Adrenal gland (tissue), 12 donors: Measurements from ENCODE around the gene RALY. TPM values are rescaled to one million over a fixed set of nuclear protein-coding genes. Genes with fewer than 3 reads are reported as not detected.

Experiments
- DNase-seq, 7 donors: peaks; one replicate each; pipeline ENCODE4 v3.0.0-alpha.2; 2019 to 2020
- H3K27ac ChIP-seq, 5 donors: fragments of 200-600 bp; sonication (generic) in 4 of 5; 1 replicate in 3 of 5; 2 replicates in 2 of 5; pipeline versions ENCODE4 v1.5.1 to v1.8.0; 2016 to 2020; ENCODE audit warnings: mild to moderate bottlenecking in 1 of 5
- H3K27me3 ChIP-seq: fragments of 200-600 bp; 2 replicates; pipeline ENCODE4 v1.8.0; 2021
- H3K36me3 ChIP-seq, 2 donors: fragments of 200-600 bp; replicated peaks in 1 of 2; 1 replicate in 1 of 2; 2 replicates in 1 of 2; pipeline versions ENCODE4 v1.5.1 to v1.8.0; 2018 to 2022
- H3K4me1 ChIP-seq, 2 donors: fragments of 200-600 bp; replicated peaks in 1 of 2; 1 replicate in 1 of 2; 2 replicates in 1 of 2; pipeline versions ENCODE4 v1.5.1 to v1.8.0; 2018 to 2021
- H3K4me3 ChIP-seq, 4 donors: fragments of 200-600 bp; sonication (generic) in 3 of 4; one replicate each; pipeline ENCODE4 v1.5.1; 2016 to 2018
- H3K9me3 ChIP-seq, 3 donors: fragments of 200-600 bp; sonication (generic) in 1 of 3; replicated peaks in 1 of 3; 1 replicate in 2 of 3; 2 replicates in 1 of 3; pipeline versions ENCODE4 v1.5.1 to v1.8.0; 2016 to 2021
- POLR2A ChIP-seq, 2 donors: fragments of 450-650 bp; IDR thresholded peaks; one replicate each; pipeline ENCODE4 v1.6.1; 2017; ENCODE audit warnings: antibody characterized with exemption in 2 of 2, mild to moderate bottlenecking in 2 of 2, moderate library complexity in 1 of 2
- WGBS, 4 donors: extraction: QIAGEN DNeasy Blood & Tissue Kit in 2 of 4; methylation state at CpG; one replicate each; pipeline versions ENCODE4 v1.1.5 to v1.1.7; 2013 to 2017; 5-methylcytosine and 5-hydroxymethylcytosine counted together
- intact Hi-C, 2 donors: fragments of 100-400 bp; cut with DNase I; formaldehyde crosslinking; loops; one replicate each; pipeline versions ENCODE4 v1.14.1 to v1.15.0; 2022 to 2023
- polyA plus RNA-seq, 3 donors: library from polyadenylated mRNA; stranded (reverse); fragments of 200-250 nt in 2 of 3; fragments of 350-450 nt in 1 of 3; fragmentation: Illumina TruSeq in 1 of 3; extraction: RNeasy Lipid Tissue Mini Kit (QIAGEN cat#74804) in 1 of 3; gene quantifications; one replicate each; pipeline ENCODE4 v1.2.3, GENCODE V29; 2013 to 2014
- total RNA-seq, 9 donors: library from RNA; depleted of rRNA in 4 of 9; stranded (reverse); fragments of >200 nt in 4 of 9; fragments of 120-200 nt in 1 of 9; fragmentation: NEBNext Ultra II Directional in 1 of 9; extraction: Animal tissue kit (Norgen Biotek cat#: 25700) in 1 of 9; gene quantifications; one replicate each; pipeline versions ENCODE4 v1.1.0 to v1.2.4, GENCODE V29; 2013 to 2023
- TF ChIP-seq, protein P1 (sequence below), 6 experiments: fragments of 450-650 bp in 4 of 6; fragments of 200-600 bp in 2 of 6; sonication (generic) in 1 of 6; IDR thresholded peaks; 1 replicate in 5 of 6; 2 replicates in 1 of 6; pipeline versions ENCODE4 v1.5.1 to v1.8.0; 2016 to 2021; ENCODE audit warnings: antibody characterized with exemption in 6 of 6, mild to moderate bottlenecking in 2 of 6, moderate library complexity in 1 of 6
- donor health status: healthy with polysubstance abuse.
- donor health status: Bipolar disorder and iron deficiency.
- donor health status: DM: yes; HTN: yes; CAD: no.
- donor health status: DM: no; HTN: no; CAD: no.
- donor health status: DM: no; HTN: no; CAD: no.
- donor health status: DM: yes; HTN: yes; CAD: no.

The RALY gene
- total and polyA plus RNA-seq, 12 donors: 30.0 to 128 (median 78.1) TPM

DNA sequence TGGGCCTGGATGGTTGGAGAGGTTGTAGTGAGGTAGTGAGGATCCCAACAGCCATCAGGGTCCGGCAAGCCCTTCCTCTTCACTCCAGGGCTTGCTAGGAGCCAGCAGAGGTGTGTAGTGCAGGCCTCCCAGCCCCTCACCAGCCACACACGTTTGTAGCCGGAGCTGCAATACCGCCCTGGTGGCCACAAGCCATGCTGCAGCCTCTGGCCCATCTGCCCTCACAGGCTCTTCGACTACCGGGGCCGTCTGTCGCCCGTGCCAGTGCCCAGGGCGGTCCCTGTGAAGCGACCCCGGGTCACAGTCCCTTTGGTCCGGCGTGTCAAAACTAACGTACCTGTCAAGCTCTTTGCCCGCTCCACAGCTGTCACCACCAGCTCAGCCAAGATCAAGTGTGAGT is 81.9 kb downstream of the RALY start:
- DNase-seq: peak in 1 of 7 donors; percentile 42

DNA sequence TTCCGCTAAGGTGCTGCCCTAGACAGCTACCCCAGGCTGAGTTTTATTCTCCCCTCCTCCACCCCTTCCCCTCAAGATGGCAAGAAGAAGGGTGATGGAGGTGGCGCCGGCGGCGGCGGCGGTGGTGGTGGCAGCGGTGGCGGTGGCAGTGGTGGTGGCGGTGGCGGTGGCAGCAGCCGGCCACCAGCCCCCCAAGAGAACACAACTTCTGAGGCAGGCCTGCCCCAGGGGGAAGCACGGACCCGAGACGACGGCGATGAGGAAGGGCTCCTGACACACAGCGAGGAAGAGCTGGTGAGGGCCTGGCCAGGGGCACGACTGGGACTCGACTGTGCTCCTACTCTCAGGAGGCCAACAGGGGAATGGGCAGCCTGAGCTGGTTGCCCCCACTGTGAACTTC is 83.2 kb downstream of the RALY start:
- no peaks in the 10 kb centered on the region for H3K9me3 ChIP-seq
- 91 to 96% (median 94%) methylated on average over 19 to 20 of the region's 20 CpGs for WGBS, 4 donors
- H3K27ac ChIP-seq: no peak overlapping the region
- no peak overlapping the region for H3K4me3 ChIP-seq
- no peaks in the 10 kb centered on the region for H3K27me3 ChIP-seq
- H3K4me1 ChIP-seq: no peaks in the 10 kb centered on the region
- TF ChIP-seq, protein P1, sequence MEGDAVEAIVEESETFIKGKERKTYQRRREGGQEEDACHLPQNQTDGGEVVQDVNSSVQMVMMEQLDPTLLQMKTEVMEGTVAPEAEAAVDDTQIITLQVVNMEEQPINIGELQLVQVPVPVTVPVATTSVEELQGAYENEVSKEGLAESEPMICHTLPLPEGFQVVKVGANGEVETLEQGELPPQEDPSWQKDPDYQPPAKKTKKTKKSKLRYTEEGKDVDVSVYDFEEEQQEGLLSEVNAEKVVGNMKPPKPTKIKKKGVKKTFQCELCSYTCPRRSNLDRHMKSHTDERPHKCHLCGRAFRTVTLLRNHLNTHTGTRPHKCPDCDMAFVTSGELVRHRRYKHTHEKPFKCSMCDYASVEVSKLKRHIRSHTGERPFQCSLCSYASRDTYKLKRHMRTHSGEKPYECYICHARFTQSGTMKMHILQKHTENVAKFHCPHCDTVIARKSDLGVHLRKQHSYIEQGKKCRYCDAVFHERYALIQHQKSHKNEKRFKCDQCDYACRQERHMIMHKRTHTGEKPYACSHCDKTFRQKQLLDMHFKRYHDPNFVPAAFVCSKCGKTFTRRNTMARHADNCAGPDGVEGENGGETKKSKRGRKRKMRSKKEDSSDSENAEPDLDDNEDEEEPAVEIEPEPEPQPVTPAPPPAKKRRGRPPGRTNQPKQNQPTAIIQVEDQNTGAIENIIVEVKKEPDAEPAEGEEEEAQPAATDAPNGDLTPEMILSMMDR (IDR thresholded peaks at IDR 0.05): no peak
- no peak for TF ChIP-seq POLR2A (IDR thresholded peaks at IDR 0.05)
- intact Hi-C loops: loop anchor here in 1 of 2 donors (5.0 kb wide), 1 partner anchor 50 kb away; no protein-coding TSS in a partner anchor
- H3K36me3 ChIP-seq: peaks cover 0 to 43% of the 10 kb centered on the region in 2 donors
- DNase-seq: no peak

More for the DNA sequence above, 81.9 kb downstream of the RALY start:
- Histone ChIP-seq H3K4me3 (no peak overlapping the region), H3K4me1 (no peaks in the 10 kb centered on the region), H3K27me3 (no peaks in the 10 kb centered on the region), H3K9me3 (no peaks in the 10 kb centered on the region), H3K27ac (no peak overlapping the region), H3K36me3 (peaks cover 0 to 38% of the 10 kb centered on the region in 2 donors)
- intact Hi-C loops: loop anchor here in 1 of 2 donors (5.0 kb wide), 1 partner anchor 52 kb away; no protein-coding TSS in a partner anchor
- TF ChIP-seq POLR2A (IDR thresholded peaks at IDR 0.05): no peak
- TF ChIP-seq, protein P1 (IDR thresholded peaks at IDR 0.05): no peak
- 88 to 97% (median 90%) methylated on average over 12 to 16 of the region's 16 CpGs for WGBS, 4 donors

DNA sequence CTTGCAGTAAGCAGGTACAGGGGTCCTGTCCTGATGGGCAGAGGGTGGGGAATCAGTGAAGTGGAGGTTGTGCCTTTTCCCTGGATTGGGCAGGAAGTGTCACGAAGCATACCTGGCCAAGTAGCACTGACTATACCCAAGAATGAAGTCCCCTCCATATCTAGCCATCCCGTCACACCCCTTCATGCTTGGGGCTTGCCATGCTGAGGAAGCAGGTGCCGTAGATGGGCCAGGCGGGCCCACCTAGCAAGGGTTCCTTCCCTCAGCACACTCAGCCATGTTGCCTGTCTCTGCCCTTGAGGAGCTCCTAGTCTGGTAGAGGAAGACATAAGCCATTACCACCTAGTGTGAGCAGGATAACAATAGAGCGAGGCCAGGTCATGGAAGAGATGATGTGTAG is 84.8 kb downstream of the RALY start:
- H3K4me1 ChIP-seq: peaks cover 0 to 8% of the 10 kb centered on the region in 2 donors
- peaks cover 0 to 38% of the 10 kb centered on the region in 2 donors for H3K36me3 ChIP-seq
- no peak overlapping the region for H3K27ac ChIP-seq
- intact Hi-C loops: loop anchor here in 1 of 2 donors (5.0 kb wide), 1 partner anchor 49 kb away; no protein-coding TSS in a partner anchor
- H3K4me3 ChIP-seq: no peak overlapping the region
- no peaks in the 10 kb centered on the region for H3K9me3 ChIP-seq
- 94 to 100% (median 99%) methylated on average over 3 to 5 of the region's 5 CpGs for WGBS, 4 donors
- TF ChIP-seq, protein P1 (IDR thresholded peaks at IDR 0.05): no peak
- TF ChIP-seq POLR2A (IDR thresholded peaks at IDR 0.05): no peak
- H3K27me3 ChIP-seq: no peaks in the 10 kb centered on the region
- DNase-seq: no peak

DNA sequence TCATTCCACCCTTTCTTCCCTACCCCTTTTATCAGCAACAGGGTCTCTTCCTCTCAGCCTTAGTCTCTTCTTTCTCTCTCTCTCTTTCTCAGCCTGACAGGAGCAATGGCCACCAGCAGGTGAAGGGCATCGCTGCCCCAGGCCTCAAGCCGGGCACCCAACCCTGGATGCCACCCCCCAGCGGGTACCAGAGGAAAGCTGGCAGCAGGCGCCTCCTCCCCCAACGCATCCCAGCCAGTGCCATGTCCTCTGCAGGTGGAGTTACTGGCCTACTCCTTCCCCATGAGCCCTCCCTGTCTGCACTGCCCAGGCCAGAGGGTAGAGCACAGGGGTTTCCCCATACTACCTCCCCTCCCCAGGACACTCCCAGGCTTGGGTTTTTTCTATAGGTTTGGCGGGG is 86.1 kb downstream of the RALY start:
- Histone ChIP-seq H3K36me3 (peaks cover 0 to 39% of the 10 kb centered on the region in 2 donors), H3K9me3 (no peaks in the 10 kb centered on the region), H3K4me3 (no peak overlapping the region), H3K27ac (no peak overlapping the region), H3K27me3 (no peaks in the 10 kb centered on the region), H3K4me1 (peaks cover 0 to 11% of the 10 kb centered on the region in 2 donors)
- intact Hi-C loops: loop anchor here in 1 of 2 donors (5.0 kb wide), 1 partner anchor 47 kb away; no protein-coding TSS in a partner anchor
- DNase-seq: no peak
- TF ChIP-seq POLR2A (IDR thresholded peaks at IDR 0.05): no peak
- TF ChIP-seq, protein P1 (IDR thresholded peaks at IDR 0.05): no peak
- 91 to 98% (median 96%) methylated on average over 5 to 6 of the region's 6 CpGs for WGBS, 4 donors
